Activated naive CD8-positive, alpha-beta T cell treated with anti-CD3 and anti-CD28 coated beads, Interleukin-2, amount 10 ng/mL, durations not matched to agents 7 days and 5 days (primary cell): ENCODE results near the gene IKZF1. TPM values are rescaled to one million over a fixed set of nuclear protein-coding genes. Genes with fewer than 3 reads are reported as not detected.

ENCODE experiments used
- ATAC-seq: fragments of 150-1000 bp; cut with Tn5 transposase; one replicate; pipeline ENCODE4 v1.10.0; 2021; ENCODE audit warnings: low read depth, moderate library complexity
- POLR2A ChIA-PET: fragments of 350-600 bp; sonication (Branson Sonifier 250); formaldehyde crosslinking; loops from one replicate; lab custom pipeline; 2021; ENCODE audit warnings: antibody characterized with exemption; lab: Charles Lee
- DNase-seq: peaks from one replicate; pipeline ENCODE4 v3.0.0; 2021
- H3K27ac Mint-ChIP-seq: one replicate; pipeline ENCODE4 v1.8.0; 2022; ENCODE audit warnings: mild to moderate bottlenecking, mixed read lengths
- H3K27me3 Mint-ChIP-seq: one replicate; pipeline ENCODE4 v1.8.0; 2022; ENCODE audit warnings: mild to moderate bottlenecking, moderate library complexity, mixed read lengths
- H3K36me3 Mint-ChIP-seq: one replicate; pipeline ENCODE4 v1.8.0; 2021; ENCODE audit warnings: mild to moderate bottlenecking, mixed read lengths
- H3K4me1 Mint-ChIP-seq: one replicate; pipeline ENCODE4 v1.8.0; 2021; ENCODE audit warnings: mixed read lengths
- H3K4me3 Mint-ChIP-seq: one replicate; pipeline ENCODE4 v1.8.0; 2022; ENCODE audit warnings: mild to moderate bottlenecking, moderate library complexity, mixed read lengths
- H3K9me3 Mint-ChIP-seq: one replicate; pipeline ENCODE4 v1.8.0; 2021; ENCODE audit warnings: mixed read lengths
- total RNA-seq, 2 experiments: library from RNA; stranded (reverse); gene quantifications; one replicate each; pipeline ENCODE4 v1.2.3, GENCODE V29; 2021

Gene IKZF1
- total RNA-seq, 2 experiments from 2014 or later: 383 to 410 TPM

- H3K27me3 Mint-ChIP-seq: no peaks in the 10 kb centered on the region
- H3K36me3 Mint-ChIP-seq: peaks cover 59% of the 10 kb centered on the region
- no peak for DNase-seq
- H3K4me3 Mint-ChIP-seq: peak overlapping the region; percentile 45
- POLR2A ChIA-PET: interaction anchor here (1.0 to 19.7 kb wide), 5 partner anchors 9 to 142 kb away, joined by 3 to 489 read pairs (median 123); partner anchors contain the start of gene IKZF1
- H3K9me3 Mint-ChIP-seq: no peaks in the 10 kb centered on the region
- H3K4me1 Mint-ChIP-seq: peaks cover 85% of the 10 kb centered on the region
- peak overlapping the region; percentile 96 for H3K27ac Mint-ChIP-seq
- ATAC-seq: no peak
Measured at GRCh38 chr7:50348469-50349162, 44.1 kb downstream of the IKZF1 start.

DNA sequence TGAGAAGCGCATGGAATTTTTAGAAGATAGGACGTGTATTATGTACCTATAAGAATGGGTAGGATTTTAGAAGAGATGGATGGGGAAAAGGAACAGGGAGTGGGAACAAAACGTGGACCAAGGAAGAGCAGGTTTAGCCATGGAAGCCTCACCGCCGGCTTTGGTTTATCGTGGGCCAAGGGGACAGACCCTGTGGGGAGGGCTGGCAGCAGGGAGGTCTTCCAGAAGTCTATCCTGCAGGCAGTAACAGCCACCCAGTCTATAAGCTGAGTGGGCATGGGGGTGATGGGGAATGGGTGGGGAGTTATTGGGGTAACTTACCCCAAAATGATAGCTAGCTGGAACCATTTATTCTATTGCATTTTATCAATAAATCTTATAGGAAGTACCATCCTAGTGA is 44.9 kb downstream of the IKZF1 start:
- POLR2A ChIA-PET: interaction anchor here (1.0 to 19.7 kb wide), 5 partner anchors 10 to 143 kb away, joined by 3 to 489 read pairs (median 123); partner anchors contain the start of gene IKZF1

DNA sequence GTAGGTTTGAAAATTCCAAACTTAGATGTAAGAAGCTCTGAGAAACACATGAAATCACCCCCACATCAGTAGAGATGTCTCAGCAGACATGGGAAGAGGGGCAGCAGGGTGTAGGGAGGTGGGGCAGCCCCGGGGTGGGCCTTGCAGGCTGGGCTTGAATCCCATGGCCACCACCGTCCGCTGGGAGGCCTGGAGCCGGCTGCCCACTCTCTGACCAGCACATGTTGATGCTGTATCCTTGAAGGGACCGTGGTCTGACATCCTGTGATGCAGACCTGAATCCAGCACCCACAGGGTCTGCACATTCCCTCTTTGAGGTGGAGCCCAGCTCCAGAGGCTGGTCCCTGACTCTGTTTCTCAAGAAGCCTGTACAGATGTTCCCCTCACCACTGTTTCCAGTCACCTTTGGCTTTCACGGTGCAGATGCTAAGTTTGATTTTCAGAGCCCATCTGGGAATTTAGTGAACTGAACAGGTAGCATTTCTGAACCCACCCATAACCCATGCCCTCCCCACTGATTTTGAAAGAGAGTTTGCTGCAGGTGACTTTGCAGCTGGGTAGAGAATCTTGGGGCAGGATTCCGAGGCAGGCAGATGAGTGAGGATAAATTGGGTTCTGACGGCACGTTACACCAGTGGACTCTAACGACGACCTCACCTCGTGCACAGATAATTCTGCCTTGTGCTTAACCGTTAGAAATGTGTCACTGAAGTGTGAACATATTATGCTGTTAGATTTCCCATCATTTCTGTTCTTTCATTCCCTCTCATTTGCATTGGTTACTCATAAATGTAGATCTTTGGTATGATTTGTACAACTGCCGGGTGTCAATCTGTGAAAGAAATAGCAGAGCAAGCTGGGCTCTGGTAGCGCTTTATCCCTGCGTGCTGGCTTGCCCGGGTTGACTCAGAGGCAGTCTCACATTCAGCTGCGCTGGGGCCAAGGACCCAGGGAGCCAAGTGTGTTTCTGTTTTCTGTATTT is 45.7 kb downstream of the IKZF1 start:
- DNase-seq: no peak
- H3K4me1 Mint-ChIP-seq: peaks cover 85% of the 10 kb centered on the region
- POLR2A ChIA-PET: interaction anchor here (1.0 to 19.7 kb wide), 9 partner anchors 11 to 144 kb away, joined by 3 to 489 read pairs (median 5); partner anchors contain the start of gene IKZF1
- H3K9me3 Mint-ChIP-seq: no peaks in the 10 kb centered on the region
- H3K4me3 Mint-ChIP-seq: peak overlapping the region; percentile 82
- H3K27me3 Mint-ChIP-seq: no peaks in the 10 kb centered on the region
- ATAC-seq: peak; percentile 65
- H3K27ac Mint-ChIP-seq: peak overlapping the region; percentile 97
- H3K36me3 Mint-ChIP-seq: peaks cover 51% of the 10 kb centered on the region

More for the DNA sequence above, 44.9 kb downstream of the IKZF1 start:
- DNase-seq (no peak), ATAC-seq (no peak)
- Mint-ChIP-seq H3K9me3 (no peaks in the 10 kb centered on the region), H3K4me3 (peak overlapping the region; percentile 82), H3K4me1 (peaks cover 83% of the 10 kb centered on the region), H3K27me3 (no peaks in the 10 kb centered on the region), H3K27ac (peak overlapping the region; percentile 97), H3K36me3 (peaks cover 53% of the 10 kb centered on the region)

GRCh38 chr7:50351267-50351666 is 46.8 kb downstream of the IKZF1 start:
- Mint-ChIP-seq H3K27ac (peak overlapping the region; percentile 97), H3K9me3 (no peaks in the 10 kb centered on the region), H3K36me3 (peaks cover 49% of the 10 kb centered on the region), H3K27me3 (no peaks in the 10 kb centered on the region), H3K4me1 (peaks cover 81% of the 10 kb centered on the region), H3K4me3 (peak overlapping the region; percentile 82)
- POLR2A ChIA-PET: interaction anchor here (1.1 to 19.7 kb wide), 7 partner anchors 11 to 85 kb away, joined by 3 to 489 read pairs (median 9); partner anchors contain the start of gene IKZF1
- DNase-seq (no peak), ATAC-seq (no peak)

GRCh38 chr7:50352282-50352681 is 47.8 kb downstream of the IKZF1 start:
- H3K4me1 Mint-ChIP-seq: peaks cover 83% of the 10 kb centered on the region
- peak; percentile 57 for ATAC-seq
- peak overlapping the region; percentile 82 for H3K4me3 Mint-ChIP-seq
- no peak for DNase-seq
- POLR2A ChIA-PET: interaction anchor here (0.6 to 19.7 kb wide), 7 partner anchors 8 to 86 kb away, joined by 3 to 489 read pairs (median 9); partner anchors contain the start of gene IKZF1
- H3K36me3 Mint-ChIP-seq: peaks cover 51% of the 10 kb centered on the region
- no peaks in the 10 kb centered on the region for H3K9me3 Mint-ChIP-seq
- H3K27ac Mint-ChIP-seq: peak overlapping the region; percentile 97
- H3K27me3 Mint-ChIP-seq: no peaks in the 10 kb centered on the region

GRCh38 chr7:50352751-50353150 is 48.2 kb downstream of the IKZF1 start:
- no peak for ATAC-seq
- H3K27ac Mint-ChIP-seq: peak overlapping the region; percentile 83
- H3K36me3 Mint-ChIP-seq: peaks cover 51% of the 10 kb centered on the region
- no peak for DNase-seq
- POLR2A ChIA-PET: interaction anchor here (0.6 to 19.7 kb wide), 8 partner anchors 9 to 87 kb away, joined by 3 to 489 read pairs (median 6); partner anchors contain the start of gene IKZF1
- no peaks in the 10 kb centered on the region for H3K9me3 Mint-ChIP-seq
- no peaks in the 10 kb centered on the region for H3K27me3 Mint-ChIP-seq
- peaks cover 83% of the 10 kb centered on the region for H3K4me1 Mint-ChIP-seq
- peak overlapping the region; percentile 59 for H3K4me3 Mint-ChIP-seq

GRCh38 chr7:50353201-50353600 is 48.7 kb downstream of the IKZF1 start:
- H3K27ac Mint-ChIP-seq: peak overlapping the region; percentile 83
- peak overlapping the region; percentile 59 for H3K4me3 Mint-ChIP-seq
- H3K9me3 Mint-ChIP-seq: no peaks in the 10 kb centered on the region
- peaks cover 85% of the 10 kb centered on the region for H3K4me1 Mint-ChIP-seq
- H3K27me3 Mint-ChIP-seq: no peaks in the 10 kb centered on the region
- DNase-seq (no peak), ATAC-seq (no peak)
- POLR2A ChIA-PET: interaction anchor here (1.0 to 19.7 kb wide), 5 partner anchors 9 to 40 kb away, joined by 3 to 489 read pairs (median 123); partner anchors contain the start of gene IKZF1
- H3K36me3 Mint-ChIP-seq: peaks cover 49% of the 10 kb centered on the region

GRCh38 chr7:50353894-50354595 is 49.5 kb downstream of the IKZF1 start:
- Mint-ChIP-seq H3K4me3 (peak overlapping the region; percentile 59), H3K4me1 (peaks cover 85% of the 10 kb centered on the region), H3K36me3 (peaks cover 48% of the 10 kb centered on the region), H3K27ac (peak overlapping the region; percentile 83), H3K27me3 (no peaks in the 10 kb centered on the region), H3K9me3 (no peaks in the 10 kb centered on the region)
- DNase-seq: no peak
- POLR2A ChIA-PET: interaction anchor here (8.9 to 19.7 kb wide), 3 partner anchors 9 to 40 kb away, joined by 123 to 489 read pairs (median 323); partner anchors contain the start of gene IKZF1
- no peak for ATAC-seq

GRCh38 chr7:50355817-50356178 is 51.3 kb downstream of the IKZF1 start:
- Mint-ChIP-seq H3K4me3 (peak overlapping the region; percentile 2), H3K27ac (peak overlapping the region; percentile 93)
- POLR2A ChIA-PET: interaction anchor here (0.5 to 13.8 kb wide), 5 partner anchors 11 to 147 kb away, joined by 3 to 323 read pairs (median 3); no protein-coding TSS in a partner anchor

DNA sequence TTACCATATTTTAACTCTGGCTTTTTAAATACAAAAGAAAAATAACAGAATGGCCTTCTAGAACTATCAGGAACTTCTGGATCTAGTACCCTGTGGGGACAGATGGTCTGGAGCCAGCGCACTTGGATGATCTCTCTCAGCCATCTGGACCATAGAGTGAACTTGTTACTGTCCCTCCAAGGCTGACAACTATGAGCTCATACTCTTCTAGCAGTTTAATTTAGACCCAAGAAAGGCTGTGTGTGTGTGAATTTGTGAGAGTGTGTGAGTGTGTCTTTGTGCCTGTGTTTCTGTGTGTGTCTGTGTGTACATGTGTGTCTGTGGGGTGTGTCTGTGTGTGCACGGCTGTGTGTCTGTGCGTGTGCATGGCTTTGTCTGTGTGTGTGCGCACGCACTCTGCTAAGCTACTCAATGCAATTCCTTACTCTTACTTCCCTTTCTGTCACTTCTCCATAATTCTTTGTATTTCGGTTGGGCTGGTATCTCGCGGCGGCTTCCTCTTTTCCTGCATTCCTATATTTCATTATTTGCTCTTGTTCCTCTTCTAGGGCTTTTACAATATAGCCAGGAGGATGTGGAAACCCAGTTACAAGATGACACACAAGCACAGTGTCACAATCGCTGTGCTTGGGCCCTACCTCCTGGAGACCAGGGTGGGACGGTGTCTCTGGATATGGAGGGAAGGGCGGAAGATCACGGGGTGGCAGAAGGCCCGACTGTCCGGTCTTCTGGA is 51.9 kb downstream of the IKZF1 start:
- Mint-ChIP-seq H3K27me3 (no peaks in the 10 kb centered on the region), H3K4me3 (peak overlapping the region; percentile 48), H3K36me3 (peaks cover 55% of the 10 kb centered on the region), H3K4me1 (peaks cover 88% of the 10 kb centered on the region), H3K9me3 (no peaks in the 10 kb centered on the region), H3K27ac (peak overlapping the region; percentile 93)
- DNase-seq (no peak), ATAC-seq (no peak)
- POLR2A ChIA-PET: interaction anchor here (0.6 to 13.8 kb wide), 5 partner anchors 11 to 149 kb away, joined by 3 to 323 read pairs (median 3); no protein-coding TSS in a partner anchor

More at GRCh38 chr7:50355817-50356178, 51.3 kb downstream of the IKZF1 start:
- DNase-seq (no peak), ATAC-seq (no peak)
- Mint-ChIP-seq H3K9me3 (no peaks in the 10 kb centered on the region), H3K36me3 (peaks cover 51% of the 10 kb centered on the region), H3K27me3 (no peaks in the 10 kb centered on the region), H3K4me1 (peaks cover 88% of the 10 kb centered on the region)

DNA sequence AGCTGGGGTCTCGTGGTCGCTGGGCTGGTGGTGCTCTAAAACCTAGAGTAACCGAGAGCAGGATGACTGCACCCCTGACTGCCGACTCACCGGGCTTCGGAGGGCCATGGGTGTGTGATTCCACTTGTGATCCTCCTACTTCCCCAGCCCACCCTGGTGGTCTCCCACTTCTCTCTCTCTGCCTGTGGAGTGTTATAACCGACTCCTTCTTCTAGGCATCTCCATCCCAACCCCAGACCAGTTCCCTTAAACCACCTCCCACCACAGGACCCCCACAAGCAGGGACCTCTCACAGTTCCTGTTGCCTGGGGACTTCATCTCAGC is 52.4 kb downstream of the IKZF1 start:
- H3K4me1 Mint-ChIP-seq: peaks cover 86% of the 10 kb centered on the region
- H3K36me3 Mint-ChIP-seq: peaks cover 52% of the 10 kb centered on the region
- H3K27ac Mint-ChIP-seq: peak overlapping the region; percentile 93
- H3K4me3 Mint-ChIP-seq: peak overlapping the region; percentile 48
- no peaks in the 10 kb centered on the region for H3K9me3 Mint-ChIP-seq
- DNase-seq (no peak), ATAC-seq (no peak)
- H3K27me3 Mint-ChIP-seq: no peaks in the 10 kb centered on the region
- POLR2A ChIA-PET: interaction anchor here (1.3 to 13.8 kb wide), 3 partner anchors 12 to 150 kb away, joined by 3 to 323 read pairs (median 5); no protein-coding TSS in a partner anchor
